ENCODE data around the gene GPR108. TPM values are rescaled to one million over a fixed set of nuclear protein-coding genes. Genes with fewer than 3 reads are reported as not detected.

GPR108 gene
- total RNA-seq, 1 donor from 2014 or later: 87.0 TPM

- no peak for ATAC-seq
- intact Hi-C loops (cut with DNase I): no loop called here
- peak; percentile 69 for DNase-seq
These were observed 2.7 kb upstream of the GPR108 start for GRCh38 chr19:6739883-6740588.

GRCh38 chr19:6739390-6739882 is 2.1 kb upstream of the GPR108 start, which contains the start of gene TRIP10:
TRIP10 (plus strand) TSS chr19:6739680; CDS start chr19:6739762, 82 bp downstream.
- intact Hi-C loops (cut with DNase I): no loop called here
- peak; percentile 50 to 67 for ATAC-seq

More at GRCh38 chr19:6739883-6740588, 2.7 kb upstream of the GPR108 start:
- H3K9me3 ChIP-seq: no peaks in the 10 kb centered on the region
- H3K4me1 ChIP-seq: peaks cover 73% of the 10 kb centered on the region
- no peaks in the 10 kb centered on the region for H3K27me3 ChIP-seq (ENCODE audit: low read depth)
- H3K27ac ChIP-seq: peak overlapping the region; percentile 81
- peaks cover 20% of the 10 kb centered on the region for H3K36me3 ChIP-seq
- H3K4me3 ChIP-seq: peak overlapping the region; percentile 93
- TF ChIP-seq CTCF (IDR thresholded peaks at IDR 0.05): no peak

GRCh38 chr19:6738787-6739389 is 1.5 kb upstream of the GPR108 start:
- peaks cover 16% of the 10 kb centered on the region for H3K36me3 ChIP-seq
- H3K27ac ChIP-seq: peak overlapping the region; percentile 78
- H3K4me1 ChIP-seq: peaks cover 62% of the 10 kb centered on the region
- ATAC-seq: no peak
- H3K27me3 ChIP-seq (ENCODE audit: low read depth): no peaks in the 10 kb centered on the region
- H3K9me3 ChIP-seq: no peaks in the 10 kb centered on the region
- intact Hi-C loops (cut with DNase I): no loop called here
- peak; percentile 70 for DNase-seq
- no peak for TF ChIP-seq CTCF (IDR thresholded peaks at IDR 0.05)
- H3K4me3 ChIP-seq: peak overlapping the region; percentile 93

More at GRCh38 chr19:6739390-6739882, 2.1 kb upstream of the GPR108 start, which contains the start of gene TRIP10:
- Histone ChIP-seq H3K4me3 (peak within 1 kb of the TSS; percentile 93), H3K9me3 (no peaks in the 10 kb centered on the region), H3K27ac (peak within 1 kb of the TSS; percentile 81), H3K36me3 (peaks cover 17% of the 10 kb centered on the region), H3K4me1 (peaks cover 67% of the 10 kb centered on the region), H3K27me3 (ENCODE audit: low read depth) (no peaks in the 10 kb centered on the region)
- TF ChIP-seq CTCF (IDR thresholded peaks at IDR 0.05): no peak
- DNase-seq: peak; percentile 89

- DNase-seq (peak; percentile 96), ATAC-seq (peak; percentile 53 to 57)
- Histone ChIP-seq H3K9me3 (no peaks in the 10 kb centered on the region), H3K4me3 (peak overlapping the region; percentile 93), H3K27ac (peak overlapping the region; percentile 78), H3K36me3 (peaks cover 16% of the 10 kb centered on the region), H3K27me3 (ENCODE audit: low read depth) (no peaks in the 10 kb centered on the region), H3K4me1 (peaks cover 55% of the 10 kb centered on the region)
- TF ChIP-seq CTCF (IDR thresholded peaks at IDR 0.05): peak; percentile 64
- intact Hi-C loops (cut with DNase I): no loop called here
These were observed 750 bp upstream of the GPR108 start for GRCh38 chr19:6737873-6738786.

GRCh38 chr19:6736917-6737283 is 480 bp downstream of the GPR108 start:
- Histone ChIP-seq H3K4me1 (peaks cover 46% of the 10 kb centered on the region), H3K36me3 (peaks cover 24% of the 10 kb centered on the region), H3K4me3 (peak overlapping the region; percentile 74), H3K9me3 (no peaks in the 10 kb centered on the region), H3K27me3 (ENCODE audit: low read depth) (no peaks in the 10 kb centered on the region), H3K27ac (peak overlapping the region; percentile 94)
- TF ChIP-seq CTCF (IDR thresholded peaks at IDR 0.05): no peak
- ATAC-seq: no peak
- intact Hi-C loops (cut with DNase I): no loop called here
- no peak for DNase-seq

Data from lower lobe of right lung (tissue), 2 donors.